Peyer's patch (tissue), 4 donors: ENCODE data around the gene RFX1.

Experiments
- CTCF ChIP-seq, 6 experiments: fragments of 450-650 bp in 4 of 6; fragments of 200-600 bp in 2 of 6; sonication (generic) in 1 of 6; IDR thresholded peaks; one replicate each; pipeline ENCODE4 v1.5.1; 2017 to 2019; ENCODE audit warnings: antibody characterized with exemption in 6 of 6, mild to moderate bottlenecking in 3 of 6, moderate library complexity in 1 of 6
- POLR2A ChIP-seq, 2 donors: fragments of 450-650 bp; IDR thresholded peaks; one replicate each; pipeline ENCODE4 v1.5.1; 2017; ENCODE audit warnings: antibody characterized with exemption in 2 of 2, mild to moderate bottlenecking in 2 of 2, moderate library complexity in 2 of 2

- TF ChIP-seq CTCF (IDR thresholded peaks at IDR 0.05) = no peak
- no peak for TF ChIP-seq POLR2A (IDR thresholded peaks at IDR 0.05)
These were observed 47.4 kb upstream of the RFX1 start for GRCh38 chr19:14053500-14053899.
